ENCODE measurements around the gene SCG2.
"Not testable (repeated sequence)": the region's sequence is repeated elsewhere in the genome, so short reads cannot be mapped to it uniquely, and the experiment has no call there.

The SCG2 gene

GRCh38 chr2:223611061-223611460 lies 8.9 kb upstream of the SCG2 start:
- no peak for DNase-seq

GRCh38 chr2:223607476-223607875 lies 5.3 kb upstream of the SCG2 start:
- no peak for DNase-seq

GRCh38 chr2:223606946-223607345 lies 4.8 kb upstream of the SCG2 start:
- no peak for DNase-seq

GRCh38 chr2:223604231-223604630 lies 2.1 kb upstream of the SCG2 start:
- DNase-seq = no peak

- no peak for DNase-seq
Observed at GRCh38 chr2:223602972-223603371, 811 bp upstream of the SCG2 start.

GRCh38 chr2:223601018-223601417 lies 1.1 kb downstream of the SCG2 start:
- DNase-seq = no peak

- DNase-seq = no peak
Observed at GRCh38 chr2:223599640-223600380, 2.4 kb downstream of the SCG2 start.

- no peak for DNase-seq
Observed at GRCh38 chr2:223598994-223599639, 3.0 kb downstream of the SCG2 start.

GRCh38 chr2:223597076-223597475 lies 5.1 kb downstream of the SCG2 start:
- DNase-seq = no peak

GRCh38 chr2:223596208-223596607 lies 6.0 kb downstream of the SCG2 start:
- no peak for DNase-seq

- no peak for DNase-seq
Observed at GRCh38 chr2:223594831-223595230, 7.3 kb downstream of the SCG2 start.

- no peak for DNase-seq
Observed at GRCh38 chr2:223594259-223594658, 7.9 kb downstream of the SCG2 start.

- not testable (repeated sequence) for DNase-seq
Observed at GRCh38 chr2:223592689-223593088, 9.5 kb downstream of the SCG2 start.

GRCh38 chr2:223591596-223591995 lies 10.6 kb downstream of the SCG2 start:
- no peak for DNase-seq

- DNase-seq = no peak
Observed at GRCh38 chr2:223590964-223591363, 11.2 kb downstream of the SCG2 start.

GRCh38 chr2:223589901-223590300 lies 12.3 kb downstream of the SCG2 start:
- no peak for DNase-seq

- DNase-seq = no peak
Observed at GRCh38 chr2:223588251-223588650, 13.9 kb downstream of the SCG2 start.

- no peak for DNase-seq
Observed at GRCh38 chr2:223587301-223587700, 14.9 kb downstream of the SCG2 start.

GRCh38 chr2:223586261-223586660 lies 15.9 kb downstream of the SCG2 start:
- DNase-seq = no peak

- DNase-seq = no peak
Observed at GRCh38 chr2:223585666-223586065, 16.5 kb downstream of the SCG2 start.

- no peak for DNase-seq
Observed at GRCh38 chr2:223582001-223582400, 20.2 kb downstream of the SCG2 start.

- DNase-seq = no peak
Observed at GRCh38 chr2:223580951-223581350, 21.2 kb downstream of the SCG2 start.

- DNase-seq = no peak
Observed at GRCh38 chr2:223578846-223579245, 23.3 kb downstream of the SCG2 start.

GRCh38 chr2:223576873-223577272 lies 25.3 kb downstream of the SCG2 start:
- no peak for DNase-seq

GRCh38 chr2:223570784-223571183 lies 31.4 kb downstream of the SCG2 start:
- DNase-seq = no peak

Measured in RPMI8226 (cell line).